DND-41 (cell line): ENCODE measurements around the gene NPIPB6.
"Not testable (repeated sequence)": the region's sequence is repeated elsewhere in the genome, so short reads cannot be mapped to it uniquely, and the experiment has no call there.

ENCODE experiments used
- ATAC-seq: fragments of 200-7000 bp; cut with Tn5 transposase; 3 replicates; pipeline ENCODE4 v1.9.1; 2021; ENCODE audit warnings: low read depth; ENCODE audit not compliant: insufficient read depth
- DNase-seq: peaks from one replicate; pipeline ENCODE4 v3.0.0-alpha.2; 2020
- H2AFZ ChIP-seq: 2 replicates; pipeline ENCODE4 v1.6.0; 2012; ENCODE audit warnings: low read depth, low read length
- H3K27ac ChIP-seq: 2 replicates; pipeline ENCODE4 v1.5.1; 2012; ENCODE audit warnings: low read length, inconsistent platforms
- H3K27me3 ChIP-seq: fragments of 200-600 bp; sonication (generic); 2 replicates; pipeline ENCODE4 v1.6.0; 2012; ENCODE audit warnings: low read length, mild to moderate bottlenecking, inconsistent platforms; ENCODE audit not compliant: insufficient read depth, poor library complexity
- H3K36me3 ChIP-seq: 2 replicates; pipeline ENCODE4 v1.5.1; 2012; ENCODE audit warnings: low read length, inconsistent platforms; ENCODE audit not compliant: insufficient read depth
- H3K4me1 ChIP-seq: 2 replicates; pipeline ENCODE4 v1.5.1; 2012; ENCODE audit warnings: mild to moderate bottlenecking, low read length; ENCODE audit not compliant: insufficient read depth
- H3K4me2 ChIP-seq: 2 replicates; pipeline ENCODE4 v1.6.0; 2012; ENCODE audit warnings: mild to moderate bottlenecking, moderate library complexity, low read length, inconsistent platforms; ENCODE audit not compliant: insufficient read depth
- H3K4me3 ChIP-seq, 2 experiments: fragments of 200-600 bp in 1 of 2; shearing (Covaris generic) in 1 of 2; 2 replicates each; pipeline ENCODE4 v1.5.1; 2012 to 2016; ENCODE audit warnings: inconsistent platforms in 2 of 2, low read length in 2 of 2, mild to moderate bottlenecking in 2 of 2, low read depth in 1 of 2, moderate library complexity in 1 of 2
- H3K79me2 ChIP-seq: 2 replicates; pipeline ENCODE4 v1.6.0; 2012; ENCODE audit warnings: low read length, inconsistent platforms; ENCODE audit not compliant: insufficient read depth
- H3K9ac ChIP-seq: 2 replicates; pipeline ENCODE4 v1.6.0; 2012; ENCODE audit warnings: low read depth, mild to moderate bottlenecking, inconsistent platforms, low read length, moderate library complexity
- H3K9me3 ChIP-seq: 2 replicates; pipeline ENCODE4 v1.5.1; 2012; ENCODE audit warnings: low read length, moderate library complexity, mild to moderate bottlenecking, inconsistent platforms; ENCODE audit not compliant: insufficient read depth, severe bottlenecking
- H4K20me1 ChIP-seq: 2 replicates; pipeline ENCODE4 v1.6.0; 2012; ENCODE audit warnings: low read length; ENCODE audit not compliant: insufficient read depth

The NPIPB6 gene

DNA sequence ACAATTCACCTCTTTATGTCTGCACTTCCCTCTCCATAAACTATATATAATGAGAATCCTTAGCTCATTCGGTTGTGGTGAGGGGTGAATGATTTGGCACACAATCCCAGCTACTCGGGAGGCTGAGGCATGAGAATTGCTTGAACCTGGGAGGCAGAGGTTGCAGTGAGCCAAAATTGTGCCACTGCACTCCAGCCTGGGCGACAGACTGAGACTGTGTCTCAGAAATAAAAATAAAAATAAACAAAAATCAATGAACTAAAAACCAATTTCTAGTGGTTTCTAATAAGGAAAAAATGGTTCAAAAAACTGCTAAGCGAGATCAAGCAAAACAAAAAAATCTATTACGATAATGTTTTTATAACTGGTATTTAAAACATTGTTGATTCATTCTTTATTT lies at the start of gene NPIPB6:
TSS of gene NPIPB6 (minus strand) at position 101 of the 400 bp plus-strand sequence. CDS start 686 bp downstream, outside the sequence.
- H3K27ac ChIP-seq, ATAC-seq, H3K27me3 ChIP-seq, H3K9me3 ChIP-seq, H3K36me3 ChIP-seq, H3K9ac ChIP-seq, DNase-seq, H4K20me1 ChIP-seq, H3K4me2 ChIP-seq, H2AFZ ChIP-seq, H3K4me3 ChIP-seq, H3K4me1 ChIP-seq, H3K79me2 ChIP-seq: not testable (repeated sequence)

DNA sequence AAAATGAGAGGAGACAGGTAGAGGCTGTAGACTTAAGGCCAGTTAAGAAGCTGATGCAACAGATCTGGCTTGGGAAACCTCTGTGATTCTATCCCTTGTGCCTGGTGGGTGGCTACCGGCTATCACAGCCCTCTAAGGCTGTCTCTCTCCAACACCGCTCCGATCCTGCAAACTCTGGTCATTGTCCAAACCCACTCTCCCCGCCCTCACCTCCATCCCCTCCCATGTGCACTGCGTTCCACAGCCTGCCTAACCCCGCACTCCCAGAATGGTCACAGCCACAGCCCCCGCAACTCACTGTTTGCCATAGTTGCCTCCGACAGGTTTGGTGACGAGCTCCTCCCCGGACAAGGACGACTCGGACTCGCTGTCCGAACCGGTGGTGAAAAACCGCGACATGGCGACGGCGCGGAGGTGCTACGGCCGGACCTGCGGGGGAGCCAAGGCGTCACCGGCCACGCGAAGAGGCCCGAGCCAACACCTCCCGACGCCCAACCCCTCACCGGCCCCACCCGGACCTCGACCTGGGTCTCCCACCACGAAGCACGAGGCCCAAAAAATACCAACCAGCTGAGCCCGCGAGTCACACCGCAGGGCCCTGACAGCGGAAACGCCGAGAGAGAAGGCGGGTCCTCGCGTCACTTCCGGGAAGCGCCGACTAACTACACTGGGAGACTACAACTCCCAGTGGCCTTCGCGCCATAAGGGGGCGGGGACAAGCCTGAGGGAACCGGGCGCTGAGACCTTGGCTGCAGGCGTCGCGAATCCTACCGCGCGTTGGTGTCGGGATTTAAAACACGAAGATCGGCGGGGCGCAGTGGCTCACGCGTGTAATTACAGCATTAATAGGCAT lies 40.1 kb upstream of the NPIPB6 start, which contains the start of gene EIF3CL:
TSS of gene EIF3CL (minus strand) at position 622 of the 853 bp plus-strand sequence. CDS start at position 399, 223 bp downstream.
- H4K20me1 ChIP-seq, DNase-seq, H3K27me3 ChIP-seq, H3K79me2 ChIP-seq, H3K36me3 ChIP-seq, H3K4me1 ChIP-seq, H2AFZ ChIP-seq, H3K9me3 ChIP-seq, H3K27ac ChIP-seq: not testable (repeated sequence)
- H3K9ac ChIP-seq, result peak within 1 kb of the TSS; percentile 45
- H3K4me2 ChIP-seq, result peak within 1 kb of the TSS; percentile 60
- peak within 1 kb of the TSS in 1 of 2 experiments; percentile 57; a peak in 3 of 4 replicates for H3K4me3 ChIP-seq
- ATAC-seq, result peak; percentile 99

DNA sequence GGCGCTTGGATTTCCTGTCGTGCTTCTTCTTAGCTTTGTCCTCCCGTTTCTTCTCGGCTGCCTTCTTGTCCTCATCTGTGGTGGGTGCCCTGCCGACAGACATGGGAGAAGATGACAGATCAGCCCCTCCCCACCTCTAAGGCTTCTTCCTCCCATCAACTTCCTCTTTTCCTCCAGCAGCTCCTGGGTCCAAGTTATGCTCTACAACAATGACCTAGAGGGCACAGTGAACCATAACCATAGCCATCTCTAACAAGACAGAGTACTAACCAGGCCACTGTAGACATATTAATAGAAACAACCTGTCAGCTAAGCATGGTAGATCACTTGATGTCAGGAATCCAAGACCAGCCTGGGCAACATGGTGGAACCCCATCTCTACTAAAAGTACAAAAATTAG lies 28.7 kb upstream of the NPIPB6 start:
- H4K20me1 ChIP-seq, H3K36me3 ChIP-seq, H3K27me3 ChIP-seq, ATAC-seq, H3K27ac ChIP-seq, H3K79me2 ChIP-seq, H3K9me3 ChIP-seq, H3K4me1 ChIP-seq, H2AFZ ChIP-seq, H3K9ac ChIP-seq, H3K4me3 ChIP-seq, H3K4me2 ChIP-seq, DNase-seq: not testable (repeated sequence)

DNA sequence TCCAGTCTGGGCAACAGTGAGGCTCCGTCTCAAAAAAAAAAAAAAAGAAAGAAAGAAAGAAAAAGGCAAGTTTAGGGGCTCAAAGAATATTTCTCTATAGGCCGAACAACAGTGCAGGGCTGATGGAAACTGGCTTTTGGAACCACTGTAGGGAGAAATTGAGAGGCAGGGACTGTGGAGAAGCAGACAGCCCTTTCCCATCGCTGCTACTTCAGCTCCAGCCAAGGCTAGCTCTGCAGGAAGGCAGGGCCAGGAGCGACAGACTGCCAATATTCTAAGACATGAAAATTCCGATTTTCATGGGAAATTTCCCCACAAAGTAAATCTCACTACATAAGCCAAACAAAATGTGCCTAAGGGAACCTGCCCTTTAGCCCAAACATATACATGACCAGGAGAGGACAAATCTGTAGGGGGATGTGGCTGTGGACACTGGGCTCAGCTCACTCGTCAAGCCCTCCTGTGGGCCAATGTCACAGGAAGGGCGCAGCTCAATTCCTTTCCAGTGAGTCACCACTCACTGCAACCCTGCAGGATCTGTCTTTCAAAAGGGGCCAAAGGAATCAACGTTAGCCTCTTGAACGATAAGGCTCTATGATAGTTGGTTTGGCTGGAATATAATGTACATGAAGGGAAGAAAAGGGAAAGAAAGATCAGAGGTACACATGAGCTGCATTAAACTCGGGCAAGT lies 19.0 kb upstream of the NPIPB6 start:
- not testable (repeated sequence) for ATAC-seq, H3K27me3 ChIP-seq, H3K9me3 ChIP-seq, H3K27ac ChIP-seq, H3K36me3 ChIP-seq, H3K4me2 ChIP-seq, H2AFZ ChIP-seq, H4K20me1 ChIP-seq, H3K4me3 ChIP-seq, H3K9ac ChIP-seq, H3K79me2 ChIP-seq, DNase-seq, H3K4me1 ChIP-seq

DNA sequence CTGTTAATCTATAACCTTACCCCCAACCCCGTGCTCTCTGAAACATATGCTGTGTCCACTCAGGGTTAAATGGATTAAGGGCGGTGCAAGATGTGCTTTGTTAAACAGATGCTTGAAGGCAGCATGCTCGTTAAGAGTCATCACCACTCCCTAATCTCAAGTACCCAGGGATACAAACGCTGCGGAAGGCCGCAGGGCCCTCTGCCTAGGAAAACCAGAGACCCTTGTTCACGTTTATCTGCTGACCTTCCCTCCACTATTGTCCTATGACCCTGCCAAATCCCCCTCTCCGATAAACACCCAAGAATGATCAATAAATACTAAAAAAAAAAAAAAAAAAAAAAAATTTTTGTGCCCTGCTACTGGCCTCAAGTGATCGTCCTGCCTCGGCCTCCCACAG lies 14.5 kb upstream of the NPIPB6 start:
- not testable (repeated sequence) for H3K4me3 ChIP-seq, H4K20me1 ChIP-seq, H3K27ac ChIP-seq, H3K79me2 ChIP-seq, H3K9ac ChIP-seq, H3K36me3 ChIP-seq, H2AFZ ChIP-seq, H3K4me2 ChIP-seq, ATAC-seq, DNase-seq, H3K9me3 ChIP-seq, H3K27me3 ChIP-seq, H3K4me1 ChIP-seq

DNA sequence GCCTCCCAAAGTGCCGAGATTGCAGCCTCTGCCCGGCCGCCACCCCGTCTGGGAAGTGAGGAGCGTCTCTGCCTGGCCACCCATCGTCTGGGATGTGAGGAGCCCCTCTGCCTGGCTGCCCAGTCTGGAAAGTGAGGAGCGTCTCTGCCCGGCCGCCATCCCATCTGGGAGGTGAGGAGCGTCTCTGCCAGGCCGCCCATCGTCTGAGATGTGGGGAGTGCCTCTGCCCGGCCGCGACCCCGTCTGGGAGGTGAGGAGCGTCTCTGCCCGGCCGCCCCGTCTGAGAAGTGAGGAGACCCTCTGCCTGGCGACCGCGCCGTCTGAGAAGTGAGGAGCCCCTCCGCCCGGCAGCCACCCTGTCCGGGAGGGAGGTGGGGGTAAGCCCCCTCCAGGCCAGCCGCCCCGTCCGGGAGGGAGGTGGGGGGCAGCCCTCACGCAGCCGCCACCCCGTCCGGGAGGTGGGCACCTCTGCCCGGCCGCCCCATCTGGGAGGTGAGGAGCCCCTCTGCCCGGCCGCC lies 13.9 kb upstream of the NPIPB6 start:
- H2AFZ ChIP-seq, H3K79me2 ChIP-seq, H3K9ac ChIP-seq, DNase-seq, H3K36me3 ChIP-seq, ATAC-seq, H3K9me3 ChIP-seq, H4K20me1 ChIP-seq, H3K4me2 ChIP-seq, H3K27me3 ChIP-seq, H3K27ac ChIP-seq, H3K4me1 ChIP-seq, H3K4me3 ChIP-seq: not testable (repeated sequence)

DNA sequence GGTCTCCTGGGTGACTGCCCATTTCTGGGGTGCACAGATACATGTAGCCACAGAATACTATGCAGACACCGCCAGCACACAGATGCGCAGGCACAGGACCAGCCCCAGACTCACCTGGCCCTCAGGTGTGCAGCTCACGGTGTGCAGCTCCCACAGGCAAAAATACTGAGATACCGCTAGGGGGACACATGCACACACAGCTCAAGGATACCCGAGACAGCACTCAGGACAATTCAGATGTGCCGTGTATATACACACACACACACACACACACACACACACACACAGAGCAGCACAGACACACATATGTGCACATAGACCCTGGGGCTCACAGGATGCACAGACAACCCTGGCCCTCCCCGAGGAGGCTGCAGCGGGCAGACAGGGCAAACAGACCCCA lies 11.8 kb upstream of the NPIPB6 start:
- H4K20me1 ChIP-seq, H3K36me3 ChIP-seq, H3K4me3 ChIP-seq, H3K4me1 ChIP-seq, H2AFZ ChIP-seq, H3K4me2 ChIP-seq, ATAC-seq, H3K9ac ChIP-seq, H3K79me2 ChIP-seq, H3K9me3 ChIP-seq, H3K27ac ChIP-seq, H3K27me3 ChIP-seq, DNase-seq: not testable (repeated sequence)

DNA sequence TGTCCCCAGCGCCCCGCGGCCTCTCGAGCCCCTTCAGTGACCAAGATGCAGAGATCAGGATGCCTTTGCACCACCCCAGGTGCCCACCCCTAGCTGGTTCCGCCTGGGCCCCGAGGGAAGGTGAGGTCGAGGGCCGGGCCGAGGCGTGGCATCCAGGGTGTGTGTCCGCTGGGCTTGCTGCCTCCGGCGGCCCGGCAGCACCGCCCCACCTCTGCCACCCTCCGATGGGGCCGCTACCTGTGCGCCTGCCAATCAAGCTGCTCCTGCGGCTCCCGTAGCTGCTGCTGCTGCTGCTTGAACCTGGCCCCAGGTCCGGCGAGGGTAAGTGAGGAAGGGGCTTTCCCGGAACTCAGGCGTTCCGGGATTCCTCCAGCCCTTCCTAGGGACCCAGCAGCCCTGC lies 11.0 kb upstream of the NPIPB6 start:
- not testable (repeated sequence) for H3K36me3 ChIP-seq, H3K4me1 ChIP-seq, H3K27ac ChIP-seq, ATAC-seq, H3K4me2 ChIP-seq, DNase-seq, H3K9me3 ChIP-seq, H3K27me3 ChIP-seq, H3K79me2 ChIP-seq, H4K20me1 ChIP-seq, H2AFZ ChIP-seq, H3K9ac ChIP-seq, H3K4me3 ChIP-seq
